ENCODE results near the gene SYNDIG1. TPM values are rescaled to one million over a fixed set of nuclear protein-coding genes. Genes with fewer than 3 reads are reported as not detected.

Gene SYNDIG1
- total and polyA plus RNA-seq, 2 of the 4 experiments (the other 2 are of a cell fraction), result not detected

DNA sequence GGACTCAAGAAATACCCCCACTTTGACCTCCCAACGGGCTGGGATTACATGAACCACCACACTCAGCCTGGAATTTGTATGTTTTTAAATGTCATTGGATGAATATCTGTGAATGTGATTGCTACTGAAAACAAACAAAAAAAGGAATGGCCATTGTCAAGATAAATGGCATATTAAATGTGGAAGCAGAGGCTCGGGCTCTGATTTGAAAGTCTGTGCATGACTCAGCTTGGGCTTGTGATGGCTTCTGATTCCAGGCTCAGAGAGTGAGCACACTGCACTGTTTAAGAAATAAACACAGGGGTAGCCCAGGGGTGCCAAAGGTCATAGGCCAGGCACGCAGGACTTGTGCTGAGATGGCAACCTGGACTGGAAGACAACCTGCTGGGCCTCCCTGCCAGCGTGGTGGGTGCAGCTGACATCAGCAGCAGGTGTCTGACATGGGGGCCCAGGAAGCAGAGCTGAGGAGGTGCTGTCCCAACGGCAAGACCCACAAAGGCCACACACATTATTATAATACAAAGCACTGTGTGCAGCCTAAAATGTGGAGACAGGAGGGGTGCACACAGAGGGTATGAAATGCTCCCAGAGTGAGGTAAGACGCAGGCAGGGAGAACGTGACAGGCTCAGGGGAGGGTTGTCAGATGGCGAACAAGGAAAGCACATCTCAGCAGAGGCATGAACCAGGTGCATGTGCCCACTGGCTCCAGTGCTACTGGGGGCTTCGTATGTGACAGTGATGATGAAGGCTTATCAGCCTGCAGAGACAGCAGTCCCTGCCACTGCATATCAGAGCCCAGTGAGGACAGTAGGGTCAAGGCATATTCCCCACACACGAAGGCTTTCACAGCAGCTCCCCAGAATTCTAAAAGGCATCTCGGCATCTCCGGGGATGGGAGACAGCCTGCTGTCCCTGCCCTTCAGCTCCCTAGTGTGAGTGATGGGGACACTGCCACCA lies 169.4 kb downstream of the SYNDIG1 start:
- Histone ChIP-seq H3K36me3 (ENCODE audit: control insufficient read depth, insufficient read depth, low read length) (no peaks in the 10 kb centered on the region), H4K20me1 (ENCODE audit: insufficient read depth, low read length) (no peaks in the 10 kb centered on the region), H3K18ac (ENCODE audit: low read depth, low read length) (no peak overlapping the region), H3K14ac (replicated peaks; ENCODE audit: low read depth, low read length) (no peak overlapping the region), H2AK5ac (ENCODE audit: low read depth, low read length) (0 out of 2 replicates have a peak overlapping the region, but pooled peaks have one; percentile 44), H3K9ac (ENCODE audit: low read depth, low read length) (no peak overlapping the region), H3K4me3 (ENCODE audit: insufficient read depth, low read depth, low read length) (no peak overlapping the region), H2BK120ac (ENCODE audit: low read depth, low read length) (no peak overlapping the region), H3K9me1 (ENCODE audit: insufficient read depth, low read length) (no peaks in the 10 kb centered on the region), H2BK5ac (ENCODE audit: low read depth, low read length, poor library complexity, severe bottlenecking) (no peak overlapping the region), H4K5ac (ENCODE audit: low read depth, low read length) (no peak overlapping the region), H2BK15ac (ENCODE audit: low read depth, low read length) (no peak overlapping the region), H2AFZ (replicated peaks; ENCODE audit: low read length, poor library complexity) (no peak overlapping the region), H3K79me1 (ENCODE audit: low read depth in 1 of 2, low read length in 2 of 2) (no peaks in the 10 kb centered on the region), H3K56ac (ENCODE audit: extremely low read depth, insufficient read depth, low read length) (no peak overlapping the region), H3K27me3 (ENCODE audit: control insufficient read depth, insufficient read depth, low read length) (peaks cover 20% of the 10 kb centered on the region), H2AK9ac (replicated peaks; ENCODE audit: low read depth, low read length, poor library complexity) (no peak overlapping the region), H3K4me1 (ENCODE audit: control insufficient read depth, insufficient read depth, low read length) (peaks cover 7% of the 10 kb centered on the region), H2BK20ac (ENCODE audit: low read depth, low read length) (no peak overlapping the region), H3K4ac (ENCODE audit: low read depth, low read length) (no peak overlapping the region), H4K91ac (ENCODE audit: insufficient read depth, low read depth, low read length) (no peak overlapping the region), H3K9me3 (ENCODE audit: control insufficient read depth, insufficient read depth, low read length) (no peaks in the 10 kb centered on the region; the same call in 1 of the 2 replicates), H3K23ac (ENCODE audit: low read depth, low read length) (no peak overlapping the region), H3K27ac (ENCODE audit: insufficient read depth, low read length) (no peak overlapping the region), H3K4me2 (ENCODE audit: low read depth, low read length) (no peak overlapping the region), H4K8ac (ENCODE audit: low read depth in 2 of 2, low read length in 2 of 2) (no peak overlapping the region)
- POLR2A ChIA-PET (ENCODE audit: unreplicated experiment), result no interaction called here
- ATAC-seq (ENCODE audit: low read depth) (peak; percentile 63), DNase-seq (peak; percentile 50)
- intact Hi-C loops (cut with micrococcal nuclease), result no loop called here
- dilution Hi-C loops (cut with HindIII; ENCODE audit: low sequenced_read_pairs, unreplicated experiment), result no loop called here
- 33% methylated on average over 5 of the region's 12 CpGs; no CpG with 5 or more reads in 1 of the 2 experiments for WGBS, 2 experiments (ENCODE audit: extremely low coverage in 2 of 2, insufficient read length in 1 of 2)
- in situ Hi-C loops (cut with MboI; ENCODE audit: low sequenced_read_pairs), result loop anchor here (25.0 kb wide), 1 partner anchor 748 kb away; the partner anchor contains the start of gene ABHD12
- TF ChIP-seq POLR2A (IDR thresholded peaks at IDR 0.05; ENCODE audit: low read depth, low read length) (no peak), NFE2L2 (IDR thresholded peaks at IDR 0.05; ENCODE audit: low read depth, low read length) (peak; percentile 45; the same call in 1 of the 2 replicates), MXI1 (IDR thresholded peaks at IDR 0.05; ENCODE audit: borderline replicate concordance, low read depth, low read length) (no peak), MAZ (IDR thresholded peaks at IDR 0.05; ENCODE audit: borderline replicate concordance, low read depth, low read length) (no peak), BHLHE40 (IDR thresholded peaks at IDR 0.05; ENCODE audit: low read depth, low read length) (peak; percentile 37; the same call in 1 of the 2 replicates), MAFK (IDR thresholded peaks at IDR 0.05; ENCODE audit: low read depth, low read length) (no peak), RAD21 (IDR thresholded peaks at IDR 0.05; ENCODE audit: low read length) (no peak), SMC3 (IDR thresholded peaks at IDR 0.05; ENCODE audit: low read depth, low read length) (no peak), RCOR1 (IDR thresholded peaks at IDR 0.05; ENCODE audit: insufficient replicate concordance, low read length) (no peak)
- TF ChIP-seq, protein P1, sequence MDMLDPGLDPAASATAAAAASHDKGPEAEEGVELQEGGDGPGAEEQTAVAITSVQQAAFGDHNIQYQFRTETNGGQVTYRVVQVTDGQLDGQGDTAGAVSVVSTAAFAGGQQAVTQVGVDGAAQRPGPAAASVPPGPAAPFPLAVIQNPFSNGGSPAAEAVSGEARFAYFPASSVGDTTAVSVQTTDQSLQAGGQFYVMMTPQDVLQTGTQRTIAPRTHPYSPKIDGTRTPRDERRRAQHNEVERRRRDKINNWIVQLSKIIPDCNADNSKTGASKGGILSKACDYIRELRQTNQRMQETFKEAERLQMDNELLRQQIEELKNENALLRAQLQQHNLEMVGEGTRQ (IDR thresholded peaks at IDR 0.05; ENCODE audit: low read depth, low read length), result no peak
- CTCF ChIA-PET, result no interaction called here
- BruUV-seq (replicated peaks), result no TSS peak

All from IMR-90 (cell line).